Astrocyte (in vitro differentiated cells and primary cell): Measurements from ENCODE around the gene DIAPH3.

Experiments
- EZH2 ChIP-seq: IDR thresholded peaks from 2 replicates; pipeline ENCODE4 v1.6.1; 2012; ENCODE audit warnings: mild to moderate bottlenecking, low read length, inconsistent platforms; ENCODE audit not compliant: insufficient read depth
- TF ChIP-seq, protein P1 (sequence below): IDR thresholded peaks from 2 replicates; pipeline ENCODE4 v1.5.1; 2011; ENCODE audit warnings: low read depth, mild to moderate bottlenecking, inconsistent platforms, low read length, moderate library complexity; ENCODE audit not compliant: insufficient read depth

DNA sequence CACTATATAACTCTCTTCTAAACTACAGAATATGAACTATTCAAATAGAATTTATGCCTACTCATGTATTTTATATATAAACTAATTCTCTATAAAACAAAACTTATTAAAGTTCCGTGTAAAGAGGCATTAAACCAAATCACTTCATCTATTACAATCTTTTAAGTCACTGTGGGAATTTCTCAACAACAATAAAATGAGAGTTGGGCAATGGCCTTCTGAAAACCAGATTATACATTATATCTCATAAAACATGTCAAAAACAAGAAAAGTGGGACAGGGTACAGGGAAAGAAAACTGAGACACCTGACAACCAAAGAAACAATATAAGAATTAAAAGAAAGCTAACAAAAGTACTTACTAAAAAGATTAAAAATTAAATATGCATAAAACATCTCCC, 145.2 kb downstream of the DIAPH3 start:
- TF ChIP-seq, protein P1, sequence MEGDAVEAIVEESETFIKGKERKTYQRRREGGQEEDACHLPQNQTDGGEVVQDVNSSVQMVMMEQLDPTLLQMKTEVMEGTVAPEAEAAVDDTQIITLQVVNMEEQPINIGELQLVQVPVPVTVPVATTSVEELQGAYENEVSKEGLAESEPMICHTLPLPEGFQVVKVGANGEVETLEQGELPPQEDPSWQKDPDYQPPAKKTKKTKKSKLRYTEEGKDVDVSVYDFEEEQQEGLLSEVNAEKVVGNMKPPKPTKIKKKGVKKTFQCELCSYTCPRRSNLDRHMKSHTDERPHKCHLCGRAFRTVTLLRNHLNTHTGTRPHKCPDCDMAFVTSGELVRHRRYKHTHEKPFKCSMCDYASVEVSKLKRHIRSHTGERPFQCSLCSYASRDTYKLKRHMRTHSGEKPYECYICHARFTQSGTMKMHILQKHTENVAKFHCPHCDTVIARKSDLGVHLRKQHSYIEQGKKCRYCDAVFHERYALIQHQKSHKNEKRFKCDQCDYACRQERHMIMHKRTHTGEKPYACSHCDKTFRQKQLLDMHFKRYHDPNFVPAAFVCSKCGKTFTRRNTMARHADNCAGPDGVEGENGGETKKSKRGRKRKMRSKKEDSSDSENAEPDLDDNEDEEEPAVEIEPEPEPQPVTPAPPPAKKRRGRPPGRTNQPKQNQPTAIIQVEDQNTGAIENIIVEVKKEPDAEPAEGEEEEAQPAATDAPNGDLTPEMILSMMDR: no peak
- TF ChIP-seq EZH2: no peak
